Smooth muscle cell (in vitro differentiated cells): ENCODE data around the gene TRIL. TPM values are rescaled to one million over a fixed set of nuclear protein-coding genes. Genes with fewer than 3 reads are reported as not detected.
A peak's percentile ranks its signal among the peaks of the same experiment; 100 is the strongest.

Experiments used
- DNase-seq: peaks from one replicate; lab custom pipeline; 2025; ENCODE audit not compliant: unreplicated experiment; lab: John Stamatoyannopoulos, UW
- H2AFZ ChIP-seq: fragments of 200-600 bp; sonication (generic); 2 replicates; pipeline ENCODE4 v1.6.0; 2016; ENCODE audit warnings: antibody characterized with exemption, low read depth, mild to moderate bottlenecking
- H3F3A ChIP-seq: fragments of 200-600 bp; sonication (generic); 2 replicates; pipeline ENCODE4 v1.6.0; 2017; ENCODE audit warnings: antibody characterized with exemption, low read depth
- H3K27ac ChIP-seq: fragments of 200-600 bp; sonication (generic); 2 replicates; pipeline ENCODE4 v1.5.1; 2016; ENCODE audit warnings: low read depth, mild to moderate bottlenecking
- H3K27me3 ChIP-seq: fragments of 200-600 bp; sonication (generic); 2 replicates; pipeline ENCODE4 v1.6.1; 2016; ENCODE audit warnings: low read depth, mild to moderate bottlenecking
- H3K36me3 ChIP-seq: fragments of 200-600 bp; sonication (generic); 2 replicates; pipeline ENCODE4 v1.5.1; 2016; ENCODE audit warnings: low read depth
- H3K4me1 ChIP-seq: fragments of 200-600 bp; sonication (generic); 2 replicates; pipeline ENCODE4 v1.5.1; 2016; ENCODE audit warnings: low read depth
- H3K4me2 ChIP-seq: fragments of 200-600 bp; sonication (generic); 2 replicates; pipeline ENCODE4 v1.6.0; 2016; ENCODE audit warnings: mild to moderate bottlenecking
- H3K4me3 ChIP-seq: fragments of 200-600 bp; sonication (generic); 2 replicates; pipeline ENCODE4 v1.5.1; 2016; ENCODE audit warnings: mild to moderate bottlenecking
- H3K79me2 ChIP-seq: fragments of 200-600 bp; sonication (generic); 2 replicates; pipeline ENCODE4 v1.6.0; 2016; ENCODE audit warnings: low read depth, mild to moderate bottlenecking
- H3K9ac ChIP-seq: fragments of 200-600 bp; sonication (generic); 2 replicates; pipeline ENCODE4 v1.6.0; 2016; ENCODE audit warnings: low read depth
- H3K9me3 ChIP-seq: fragments of 200-600 bp; sonication (generic); replicated peaks from 2 replicates; pipeline ENCODE4 v1.5.1; 2016; ENCODE audit warnings: low read depth
- H4K20me1 ChIP-seq: fragments of 200-600 bp; sonication (generic); 2 replicates; pipeline ENCODE4 v1.6.0; 2016; ENCODE audit warnings: low read depth
- CTCF ChIP-seq: fragments of 200-600 bp; sonication (generic); IDR thresholded peaks from 2 replicates; pipeline ENCODE4 v1.5.1; 2017; ENCODE audit warnings: borderline replicate concordance, mild to moderate bottlenecking, antibody characterized with exemption; ENCODE audit not compliant: insufficient read depth, poor library complexity, severe bottlenecking
- WGBS: methylation state at CpG from one replicate; pipeline ENCODE4 v1.1.7; 2016; ENCODE audit warnings: low lambda C conversion rate; 5-methylcytosine and 5-hydroxymethylcytosine counted together
- polyA plus RNA-seq: library from polyadenylated mRNA; unstranded; fragments of >200 nt; fragmentation: Nextera tagmentation; extraction: Ambion mirVana; gene quantifications from 2 replicates; pipeline ENCODE4 v1.2.1, GENCODE V29; 2016
- total RNA-seq: library from RNA; depleted of rRNA; stranded (reverse); fragments of >200 nt; gene quantifications from 2 replicates; pipeline ENCODE4 v1.2.3, GENCODE V29; 2014

Gene TRIL
- total and polyA plus RNA-seq, 2 experiments from 2014 or later, result 11.0 to 11.1 TPM

DNA sequence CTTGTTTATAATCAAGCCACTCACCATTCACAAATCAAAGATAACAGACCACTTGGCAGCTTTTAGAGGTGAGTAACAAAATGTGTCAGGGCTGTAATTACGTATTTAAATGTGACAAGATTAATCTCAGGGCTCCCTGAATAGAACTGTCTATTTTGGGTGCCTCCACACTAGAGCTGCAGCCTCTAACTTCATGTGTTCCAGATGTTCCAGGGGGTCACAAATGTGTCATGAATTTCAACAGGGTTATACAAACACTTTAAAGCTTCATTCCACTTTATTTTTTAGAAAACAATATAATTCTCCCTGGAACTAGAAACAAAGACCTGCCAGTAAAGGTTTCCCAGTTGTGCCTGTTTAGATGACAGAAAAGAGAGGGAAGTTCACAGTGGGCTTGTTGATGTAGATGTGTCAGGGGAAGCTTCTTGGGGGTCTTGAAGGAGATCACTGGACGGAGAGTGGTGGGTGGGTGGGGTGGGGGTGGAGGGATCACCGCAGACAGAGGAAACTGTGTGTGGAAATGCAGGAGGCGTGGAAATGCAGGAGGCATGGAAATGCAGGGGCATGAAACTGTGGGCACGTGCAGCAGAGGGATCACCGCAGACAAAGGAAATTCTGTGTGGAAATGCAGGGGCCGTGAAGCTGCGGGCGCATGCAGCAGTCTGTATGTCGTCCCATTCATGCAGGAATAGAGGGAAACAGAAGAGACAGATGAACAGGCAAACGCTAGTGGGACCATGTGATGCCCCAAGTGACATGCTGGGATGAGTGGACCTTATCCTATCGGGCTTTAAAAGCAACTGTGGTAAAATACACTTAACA is 42.0 kb upstream of the TRIL start:
- Histone ChIP-seq H3K36me3 (no peaks in the 10 kb centered on the region), H3K4me2 (no peak overlapping the region), H3K9me3 (no peaks in the 10 kb centered on the region), H3K4me3 (no peak overlapping the region), H3K4me1 (peaks cover 25% of the 10 kb centered on the region), H2AFZ (no peak overlapping the region), H3F3A (no peaks in the 10 kb centered on the region), H3K27ac (no peak overlapping the region), H4K20me1 (no peaks in the 10 kb centered on the region), H3K9ac (no peak overlapping the region), H3K27me3 (no peaks in the 10 kb centered on the region), H3K79me2 (no peaks in the 10 kb centered on the region)
- WGBS, result 87% methylated on average over 12 of the region's 12 CpGs
- DNase-seq, result no peak
- no peak for TF ChIP-seq CTCF

GRCh38 chr7:28999427-28999826 is 41.3 kb upstream of the TRIL start:
- no peak for DNase-seq
- WGBS, result 97% methylated on average over 5 of the region's 5 CpGs
- TF ChIP-seq CTCF, result no peak

DNA sequence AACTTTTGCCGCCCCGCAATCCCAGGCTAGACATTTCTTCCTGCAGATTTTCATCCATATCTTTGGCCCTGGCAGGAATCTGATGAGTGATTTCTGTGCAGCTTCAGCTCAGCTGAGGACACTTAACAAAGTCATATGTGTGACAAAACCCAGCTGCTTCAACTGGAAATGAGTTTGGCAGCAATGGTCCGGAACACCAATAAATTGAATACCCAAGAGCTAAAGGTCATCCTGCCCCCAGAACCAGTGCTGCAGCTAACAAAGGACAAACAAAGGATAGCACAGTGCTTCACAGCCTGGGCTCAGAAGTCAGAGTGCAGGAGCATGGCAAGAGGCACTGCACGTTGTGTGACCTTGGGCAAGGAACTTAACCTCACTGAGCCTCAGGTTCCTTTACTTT is 40.0 kb upstream of the TRIL start:
- Histone ChIP-seq H2AFZ (peak overlapping the region; percentile 72), H3K4me1 (peaks cover 25% of the 10 kb centered on the region), H3K9me3 (no peaks in the 10 kb centered on the region), H3K27me3 (no peaks in the 10 kb centered on the region), H3F3A (no peaks in the 10 kb centered on the region), H3K79me2 (no peaks in the 10 kb centered on the region), H3K36me3 (no peaks in the 10 kb centered on the region), H3K9ac (no peak overlapping the region), H4K20me1 (no peaks in the 10 kb centered on the region), H3K4me3 (no peak overlapping the region), H3K27ac (no peak overlapping the region), H3K4me2 (peak overlapping the region; percentile 65)
- no peak for TF ChIP-seq CTCF
- 19% methylated on average over 4 of the region's 4 CpGs for WGBS
- no peak for DNase-seq

More at GRCh38 chr7:28999427-28999826, 41.3 kb upstream of the TRIL start:
- H4K20me1 ChIP-seq, result no peaks in the 10 kb centered on the region
- H3K4me3 ChIP-seq, result no peak overlapping the region
- no peaks in the 10 kb centered on the region for H3K79me2 ChIP-seq
- H3K27ac ChIP-seq, result no peak overlapping the region
- no peak overlapping the region for H3K9ac ChIP-seq
- H3K4me1 ChIP-seq, result peaks cover 25% of the 10 kb centered on the region
- H3K27me3 ChIP-seq, result no peaks in the 10 kb centered on the region
- no peaks in the 10 kb centered on the region for H3K36me3 ChIP-seq
- no peaks in the 10 kb centered on the region for H3K9me3 ChIP-seq
- H2AFZ ChIP-seq, result no peak overlapping the region
- H3F3A ChIP-seq, result no peaks in the 10 kb centered on the region
- H3K4me2 ChIP-seq, result no peak overlapping the region

GRCh38 chr7:28996836-28997235 is 38.7 kb upstream of the TRIL start:
- WGBS, result 41% methylated on average over 6 of the region's 6 CpGs
- Histone ChIP-seq H3K4me1 (peaks cover 19% of the 10 kb centered on the region), H3K9ac (no peak overlapping the region), H4K20me1 (no peaks in the 10 kb centered on the region), H3K9me3 (no peaks in the 10 kb centered on the region), H3K27me3 (no peaks in the 10 kb centered on the region), H3K36me3 (no peaks in the 10 kb centered on the region), H3K27ac (no peak overlapping the region), H2AFZ (no peak overlapping the region), H3K79me2 (no peaks in the 10 kb centered on the region), H3K4me2 (no peak overlapping the region), H3K4me3 (no peak overlapping the region), H3F3A (no peaks in the 10 kb centered on the region)
- DNase-seq, result no peak
- TF ChIP-seq CTCF, result no peak
